H1 (cell line): ENCODE measurements around the gene LRRC27. TPM values are rescaled to one million over a fixed set of nuclear protein-coding genes. Genes with fewer than 3 reads are reported as not detected.

ENCODE experiments used
- CTCF ChIA-PET: fragments of 300-600 bp; sonication (Branson Sonifier 250); formaldehyde crosslinking; loops from one replicate; lab custom pipeline; 2021; ENCODE audit not compliant: partially characterized antibody; lab: Charles Lee
- POLR2A ChIA-PET: fragments of 300-600 bp; sonication (Branson Sonifier 250); formaldehyde crosslinking; loops from one replicate; lab custom pipeline; 2021; ENCODE audit warnings: inconsistent platforms; ENCODE audit not compliant: partially characterized antibody; lab: Charles Lee
- DNase-seq, 2 experiments: peaks; one replicate each; pipeline versions ENCODE4 v3.0.0 to v3.0.0-alpha.2; 2010 to 2022; ENCODE audit warnings: low spot score in 2 of 2, low read depth in 1 of 2, mixed read lengths in 1 of 2
- FAIRE-seq: peaks from 2 replicates; lab custom pipeline; 2011; peaks lifted over from hg19 to GRCh38; lab: Jason Lieb, UNC
- H2AFZ ChIP-seq: 2 replicates; pipeline ENCODE4 v1.8.1; 2012; ENCODE audit warnings: low read length, inconsistent platforms
- H2AK5ac ChIP-seq: 2 replicates; pipeline ENCODE4 v1.6.1; 2013; ENCODE audit warnings: low read depth, low read length
- H2BK120ac ChIP-seq: replicated peaks from 2 replicates; pipeline ENCODE3; 2013; ENCODE audit warnings: low read depth, low read length, inconsistent platforms
- H2BK12ac ChIP-seq: 2 replicates; pipeline ENCODE4 v1.6.1; 2013; ENCODE audit warnings: low read depth, low read length
- H2BK15ac ChIP-seq: 2 replicates; pipeline ENCODE4 v1.6.1; 2013; ENCODE audit warnings: low read length
- H2BK20ac ChIP-seq: 2 replicates; pipeline ENCODE4 v1.6.1; 2013; ENCODE audit warnings: low read length
- H2BK5ac ChIP-seq: 2 replicates; pipeline ENCODE4 v1.6.1; 2013; ENCODE audit warnings: low read depth, low read length
- H3K14ac ChIP-seq: 2 replicates; pipeline ENCODE4 v1.6.1; 2013; ENCODE audit warnings: inconsistent platforms; ENCODE audit not compliant: insufficient read length
- H3K18ac ChIP-seq: 2 replicates; pipeline ENCODE4 v1.6.1; 2013; ENCODE audit warnings: low read length; ENCODE audit errors: extremely low read depth
- H3K23ac ChIP-seq: 2 replicates; pipeline ENCODE4 v1.6.1; 2013; ENCODE audit warnings: inconsistent platforms; ENCODE audit not compliant: insufficient read length
- H3K23me2 ChIP-seq: 2 replicates; pipeline ENCODE4 v1.6.1; 2013; ENCODE audit warnings: low read depth, low read length
- H3K27ac ChIP-seq: 2 replicates; pipeline ENCODE4 v1.6.1; 2011; ENCODE audit warnings: low read depth, low read length, inconsistent platforms
- H3K27me3 ChIP-seq, 4 experiments: replicated peaks in 1 of 4; 1 replicate in 1 of 4; 2 replicates in 3 of 4; pipeline versions ENCODE4 v1.6.1 to v1.8.1; 2011 to 2013; ENCODE audit warnings: low read length in 3 of 4, mild to moderate bottlenecking in 3 of 4, inconsistent platforms in 2 of 4, mixed read lengths in 2 of 4, moderate library complexity in 1 of 4; ENCODE audit not compliant: control insufficient read depth in 3 of 4, insufficient read depth in 3 of 4; ENCODE audit errors: extremely low read depth in 1 of 4
- H3K36me3 ChIP-seq, 4 experiments: 2 replicates each; pipeline versions ENCODE4 v1.6.1 to v1.8.1; 2011 to 2013; ENCODE audit warnings: mild to moderate bottlenecking in 4 of 4, low read length in 3 of 4, moderate library complexity in 2 of 4, control low read depth in 1 of 4, inconsistent platforms in 1 of 4; ENCODE audit not compliant: insufficient read depth in 4 of 4, control insufficient read depth in 2 of 4
- H3K4ac ChIP-seq: replicated peaks from 2 replicates; pipeline ENCODE3; 2013; ENCODE audit warnings: low read length, low read depth, mixed read lengths, inconsistent platforms; ENCODE audit not compliant: insufficient read length
- H3K4me1 ChIP-seq, 4 experiments: replicated peaks in 1 of 4; 1 replicate in 1 of 4; 2 replicates in 3 of 4; pipeline versions ENCODE4 v1.6.1 to v1.8.1; 2011 to 2013; ENCODE audit warnings: low read length in 3 of 4, inconsistent platforms in 2 of 4, mixed read lengths in 1 of 4; ENCODE audit not compliant: insufficient read depth in 4 of 4, control insufficient read depth in 3 of 4
- H3K4me2 ChIP-seq, 2 experiments: 2 replicates each; pipeline versions ENCODE4 v1.6.1 to v1.8.1; 2011 to 2013; ENCODE audit warnings: low read depth in 2 of 2, low read length in 2 of 2, control low read depth in 1 of 2, inconsistent platforms in 1 of 2, mild to moderate bottlenecking in 1 of 2; ENCODE audit not compliant: insufficient read depth in 1 of 2
- H3K4me3 ChIP-seq, 4 experiments: fragments of 200-600, 300-600 bp in 1 of 4; sonication (generic), shearing (Covaris generic), sonication (Bioruptor Twin) in 1 of 4; 2 replicates each; pipeline versions ENCODE4 v1.5.1 to v1.8.1; 2011 to 2016; ENCODE audit warnings: low read length in 4 of 4, low read depth in 3 of 4, control low read depth in 2 of 4, inconsistent platforms in 2 of 4, mild to moderate bottlenecking in 2 of 4, mixed read lengths in 1 of 4, moderate library complexity in 1 of 4; ENCODE audit not compliant: insufficient read depth in 2 of 4; ENCODE audit errors: extremely low read depth in 1 of 4
- H3K56ac ChIP-seq: replicated peaks from 2 replicates; pipeline ENCODE3; 2013; ENCODE audit warnings: low read depth, mild to moderate bottlenecking, mixed read lengths, low read length, inconsistent platforms; ENCODE audit not compliant: insufficient read length
- H3K79me1 ChIP-seq: 2 replicates; pipeline ENCODE4 v1.6.1; 2013; ENCODE audit warnings: low read depth, low read length, control low read depth
- H3K79me2 ChIP-seq, 2 experiments: 2 replicates each; pipeline versions ENCODE4 v1.6.1 to v1.8.1; 2012 to 2013; ENCODE audit warnings: low read length in 2 of 2, mild to moderate bottlenecking in 2 of 2, inconsistent platforms in 1 of 2; ENCODE audit not compliant: insufficient read depth in 2 of 2, control insufficient read depth in 1 of 2
- H3K9ac ChIP-seq, 4 experiments: replicated peaks in 1 of 4; 1 replicate in 1 of 4; 2 replicates in 3 of 4; pipeline versions ENCODE4 v1.6.1 to v1.8.1; 2011 to 2013; ENCODE audit warnings: low read depth in 3 of 4, low read length in 3 of 4, control low read depth in 2 of 4, mild to moderate bottlenecking in 2 of 4, moderate library complexity in 2 of 4, inconsistent platforms in 1 of 4; ENCODE audit errors: extremely low read depth in 1 of 4
- H3K9me3 ChIP-seq, 2 experiments: 2 replicates each; pipeline versions ENCODE4 v1.6.1 to v1.8.1; 2012 to 2013; ENCODE audit warnings: mild to moderate bottlenecking in 2 of 2, moderate library complexity in 2 of 2, control low read depth in 1 of 2, inconsistent platforms in 1 of 2, low read depth in 1 of 2, low read length in 1 of 2, mixed read lengths in 1 of 2; ENCODE audit not compliant: insufficient read depth in 2 of 2
- H4K20me1 ChIP-seq, 2 experiments: replicated peaks in 1 of 2; 2 replicates each; pipeline versions ENCODE3 to v1.8.1; 2011 to 2013; ENCODE audit warnings: inconsistent platforms in 2 of 2, low read length in 2 of 2, mild to moderate bottlenecking in 1 of 2; ENCODE audit not compliant: insufficient read depth in 2 of 2, control insufficient read depth in 1 of 2
- H4K5ac ChIP-seq: 2 replicates; pipeline ENCODE4 v1.6.1; 2013; ENCODE audit warnings: low read length, low read depth, mixed read lengths, inconsistent platforms; ENCODE audit not compliant: insufficient read length
- H4K8ac ChIP-seq: 2 replicates; pipeline ENCODE4 v1.8.0; 2013; ENCODE audit warnings: mild to moderate bottlenecking, moderate library complexity, low read length, inconsistent platforms; ENCODE audit not compliant: insufficient read depth; ENCODE audit errors: extremely low read depth
- H4K91ac ChIP-seq: replicated peaks from 2 replicates; pipeline ENCODE3; 2013; ENCODE audit warnings: low read length, mixed read lengths, inconsistent platforms; ENCODE audit not compliant: insufficient read length
- BACH1 ChIP-seq: IDR thresholded peaks from 2 replicates; pipeline ENCODE4 v1.6.1; 2012; ENCODE audit warnings: low read length, improper control_type of control experiment
- CBX8 ChIP-seq: fragments of 300-800, 300-1000 bp; sonication (generic); IDR thresholded peaks from 2 replicates; pipeline ENCODE4 v1.7.1; 2016; ENCODE audit warnings: low read depth, low read length, borderline replicate concordance
- HDAC2 ChIP-seq, 2 experiments: fragments of 300-600 bp in 1 of 2; sonication (generic) in 1 of 2; IDR thresholded peaks; 2 replicates each; pipeline ENCODE4 v1.6.1; 2011 to 2012; ENCODE audit warnings: low read depth in 2 of 2, low read length in 2 of 2, mild to moderate bottlenecking in 2 of 2, moderate library complexity in 2 of 2, borderline replicate concordance in 1 of 2, inconsistent platforms in 1 of 2
- KDM4A ChIP-seq: IDR thresholded peaks from one replicate; pipeline ENCODE4 v1.7.1; 2012; ENCODE audit warnings: low read depth, mild to moderate bottlenecking, moderate library complexity, low read length, inconsistent platforms; ENCODE audit not compliant: severe bottlenecking
- NANOG ChIP-seq: IDR thresholded peaks from 2 replicates; pipeline ENCODE4 v1.6.1; 2011; ENCODE audit warnings: low read length, low read depth, mild to moderate bottlenecking, inconsistent platforms; ENCODE audit not compliant: insufficient read depth, poor library complexity, severe bottlenecking
- NRF1 ChIP-seq: IDR thresholded peaks from 2 replicates; pipeline ENCODE4 v1.6.1; 2011; ENCODE audit warnings: mild to moderate bottlenecking, low read depth, low read length, improper control_type of control experiment
- SAP30 ChIP-seq: fragments of 300-600 bp; sonication (generic); IDR thresholded peaks from 2 replicates; pipeline ENCODE4 v1.7.1; 2012; ENCODE audit warnings: low read length, moderate library complexity, mild to moderate bottlenecking, inconsistent platforms; ENCODE audit not compliant: insufficient read depth, insufficient replicate concordance
- WGBS, 2 experiments: shearing (Covaris generic) in 1 of 2; methylation state at CpG; one replicate each; pipeline versions ENCODE4 v1.1.6 to v1.1.7; 2013 to 2015; ENCODE audit warnings: low lambda C conversion rate in 2 of 2, mixed read lengths in 2 of 2, inconsistent platforms in 1 of 2, low coverage in 1 of 2, missing lambda C conversion rate in 1 of 2; ENCODE audit not compliant: insufficient replicate concordance in 2 of 2, insufficient coverage in 1 of 2, insufficient read length in 1 of 2; ENCODE audit errors: extremely low coverage in 1 of 2, missing lambda C conversion rate in 1 of 2; 5-methylcytosine and 5-hydroxymethylcytosine counted together
- polyA plus RNA-seq, 7 experiments: library from polyadenylated mRNA; depleted of rRNA in 3 of 7; stranded (reverse) in 5 of 7; unstranded in 2 of 7; fragments of >200 nt in 5 of 7; fragments of 200-250 nt in 2 of 7; gene quantifications; 1 replicate in 5 of 7; 2 replicates in 1 of 7; 4 replicates in 1 of 7; pipeline versions ENCODE4 v1.2.1 to v1.2.3, GENCODE V29; 2011 to 2013; ENCODE audit warnings: missing spikeins in 2 of 7, mixed read lengths in 2 of 7
- total RNA-seq: library from RNA; stranded (reverse); fragmentation: NEBNext Ultra II Directional; extraction: Animal tissue kit (Norgen Biotek cat#: 25700); gene quantifications from 2 replicates; pipeline ENCODE4 v1.2.1, GENCODE V29; 2021
- TF ChIP-seq, protein P1 (sequence below): IDR thresholded peaks from 2 replicates; pipeline ENCODE4 v1.6.1; 2012; ENCODE audit warnings: inconsistent platforms

Gene LRRC27
- total and polyA plus RNA-seq, 2 of the 8 experiments (the other 6 are each of a cell fraction or from before 2014, with no cell fraction given): 1.2 to 3.8 TPM

DNA sequence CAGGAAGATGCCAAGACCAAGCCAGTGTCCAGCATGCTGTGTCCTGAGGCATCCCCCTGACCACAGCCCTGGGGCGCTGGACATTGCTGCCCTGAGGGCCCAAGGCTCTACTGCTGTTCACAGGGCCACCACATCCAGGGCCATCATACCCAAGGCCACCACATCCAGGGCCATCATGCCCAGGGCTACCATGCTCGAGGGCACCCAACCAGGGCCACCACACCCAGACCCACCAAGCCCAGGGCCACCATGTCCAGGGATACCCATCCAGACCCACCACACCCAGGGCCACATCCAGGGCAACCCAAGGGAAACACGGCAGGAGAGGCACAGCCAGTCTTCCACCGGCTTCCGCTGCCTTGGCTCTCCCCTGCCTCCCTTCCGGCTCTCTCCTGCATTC lies 41.4 kb upstream of the LRRC27 start:
- POLR2A ChIA-PET: no interaction called here

More for the DNA sequence above, 41.4 kb upstream of the LRRC27 start:
- Histone ChIP-seq H3K56ac (no peak overlapping the region), H4K8ac (no peak overlapping the region), H3K27me3 (no peaks in the 10 kb centered on the region), H2BK120ac (no peak overlapping the region), H3K18ac (no peak overlapping the region), H3K79me2 (no peaks in the 10 kb centered on the region), H3K36me3 (no peaks in the 10 kb centered on the region), H3K4ac (no peak overlapping the region), H4K91ac (no peak overlapping the region), H2BK20ac (no peak overlapping the region), H2AFZ (no peak overlapping the region), H3K23ac (no peak overlapping the region), H3K4me3 (no peak overlapping the region), H2BK5ac (no peak overlapping the region; the same call in 1 of the 2 replicates), H2BK12ac (no peak overlapping the region), H4K20me1 (peaks cover 5 to 8% of the 10 kb centered on the region in 2 experiments), H3K14ac (no peak overlapping the region), H3K27ac (no peak overlapping the region), H3K9me3 (no peaks in the 10 kb centered on the region), H2AK5ac (no peak overlapping the region), H3K79me1 (no peaks in the 10 kb centered on the region), H3K23me2 (no peaks in the 10 kb centered on the region), H2BK15ac (no peak overlapping the region), H3K4me2 (no peak overlapping the region), H3K4me1 (peaks cover 0 to 14% (median 10%) of the 10 kb centered on the region in 4 experiments; a peak in 6 of 7 replicates), H3K9ac (no peak overlapping the region), H4K5ac (no peak overlapping the region)
- TF ChIP-seq NRF1 (no peak), BACH1 (no peak), HDAC2 (IDR thresholded peaks at IDR 0.05; ENCODE audit: borderline replicate concordance in 1 of 2, low read depth in 2 of 2, low read length in 2 of 2) (no peak), SAP30 (no peak), CBX8 (no peak), NANOG (no peak), KDM4A (no peak)
- TF ChIP-seq, protein P1, sequence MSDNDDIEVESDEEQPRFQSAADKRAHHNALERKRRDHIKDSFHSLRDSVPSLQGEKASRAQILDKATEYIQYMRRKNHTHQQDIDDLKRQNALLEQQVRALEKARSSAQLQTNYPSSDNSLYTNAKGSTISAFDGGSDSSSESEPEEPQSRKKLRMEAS: no peak
- 93% methylated on average over 6 of the region's 6 CpGs; no CpG with 5 or more reads in 1 of the 2 experiments for WGBS, 2 experiments
- DNase-seq (no peak), FAIRE-seq (no peak)
- CTCF ChIA-PET: interaction anchor here (1.2 to 1.5 kb wide), 2 partner anchors 70 to 84 kb away, joined by 4 to 6 read pairs; no protein-coding TSS in a partner anchor
